Upper lobe of right lung (tissue), 1 donor: Measurements from ENCODE around the gene RPA3. TPM values are rescaled to one million over a fixed set of nuclear protein-coding genes. Genes with fewer than 3 reads are reported as not detected.

Source experiments
- ATAC-seq: fragments of 200-7000 bp; cut with Tn5 transposase; one replicate; pipeline ENCODE4 v1.9.1; 2020; ENCODE audit warnings: mild to moderate bottlenecking, moderate library complexity
- DNase-seq: peaks from one replicate; pipeline ENCODE4 v3.0.0-alpha.2; 2020
- H3K27ac ChIP-seq: fragments of 200-600 bp; one replicate; pipeline ENCODE4 v1.8.0; 2022
- H3K27me3 ChIP-seq: fragments of 200-600 bp; one replicate; pipeline ENCODE4 v1.8.0; 2022; ENCODE audit warnings: mild to moderate bottlenecking
- H3K36me3 ChIP-seq: fragments of 200-600 bp; one replicate; pipeline ENCODE4 v1.8.0; 2022
- H3K4me1 ChIP-seq: fragments of 200-600 bp; one replicate; pipeline ENCODE4 v1.8.0; 2022
- H3K4me3 ChIP-seq: fragments of 200-600 bp; one replicate; pipeline ENCODE4 v1.8.0; 2022; ENCODE audit warnings: mild to moderate bottlenecking
- H3K9me3 ChIP-seq: fragments of 200-600 bp; one replicate; pipeline ENCODE4 v1.8.0; 2022
- CTCF ChIP-seq: fragments of 200-600 bp; IDR thresholded peaks from one replicate; pipeline ENCODE4 v1.8.0; 2022; ENCODE audit warnings: antibody characterized with exemption
- intact Hi-C: fragments of 100-400 bp; cut with DNase I; formaldehyde crosslinking; loops from one replicate; pipeline ENCODE4 v1.11.0; 2022
- total RNA-seq: library from RNA; stranded (reverse); fragmentation: NEBNext Ultra II Directional; extraction: Animal tissue kit (Norgen Biotek cat#: 25700); gene quantifications from one replicate; pipeline ENCODE4 v1.2.1, GENCODE V29; 2021
- donor health status: DM: no; HTN: yes; CAD: no; lungs with severe emphysema.

RPA3 gene
- total RNA-seq, 1 donor from 2014 or later, result 21.4 TPM

GRCh38 chr7:7699970-7700369 lies 18.4 kb downstream of the RPA3 start:
- Histone ChIP-seq H3K27me3 (no peaks in the 10 kb centered on the region), H3K4me3 (no peak overlapping the region), H3K27ac (no peak overlapping the region), H3K4me1 (peaks cover 4% of the 10 kb centered on the region), H3K36me3 (no peaks in the 10 kb centered on the region), H3K9me3 (no peaks in the 10 kb centered on the region)
- DNase-seq (no peak), ATAC-seq (no peak)
- no peak for TF ChIP-seq CTCF
- intact Hi-C loops, result no loop called here

GRCh38 chr7:7699380-7699779 lies 19.0 kb downstream of the RPA3 start:
- TF ChIP-seq CTCF, result no peak
- no peak overlapping the region for H3K27ac ChIP-seq
- ATAC-seq (no peak), DNase-seq (no peak)
- H3K36me3 ChIP-seq, result no peaks in the 10 kb centered on the region
- no peaks in the 10 kb centered on the region for H3K9me3 ChIP-seq
- no peak overlapping the region for H3K4me3 ChIP-seq
- intact Hi-C loops, result no loop called here
- H3K27me3 ChIP-seq, result no peaks in the 10 kb centered on the region
- H3K4me1 ChIP-seq, result peaks cover 4% of the 10 kb centered on the region

GRCh38 chr7:7698930-7699329 lies 19.5 kb downstream of the RPA3 start:
- H3K27ac ChIP-seq, result no peak overlapping the region
- intact Hi-C loops, result no loop called here
- no peak for ATAC-seq

DNA sequence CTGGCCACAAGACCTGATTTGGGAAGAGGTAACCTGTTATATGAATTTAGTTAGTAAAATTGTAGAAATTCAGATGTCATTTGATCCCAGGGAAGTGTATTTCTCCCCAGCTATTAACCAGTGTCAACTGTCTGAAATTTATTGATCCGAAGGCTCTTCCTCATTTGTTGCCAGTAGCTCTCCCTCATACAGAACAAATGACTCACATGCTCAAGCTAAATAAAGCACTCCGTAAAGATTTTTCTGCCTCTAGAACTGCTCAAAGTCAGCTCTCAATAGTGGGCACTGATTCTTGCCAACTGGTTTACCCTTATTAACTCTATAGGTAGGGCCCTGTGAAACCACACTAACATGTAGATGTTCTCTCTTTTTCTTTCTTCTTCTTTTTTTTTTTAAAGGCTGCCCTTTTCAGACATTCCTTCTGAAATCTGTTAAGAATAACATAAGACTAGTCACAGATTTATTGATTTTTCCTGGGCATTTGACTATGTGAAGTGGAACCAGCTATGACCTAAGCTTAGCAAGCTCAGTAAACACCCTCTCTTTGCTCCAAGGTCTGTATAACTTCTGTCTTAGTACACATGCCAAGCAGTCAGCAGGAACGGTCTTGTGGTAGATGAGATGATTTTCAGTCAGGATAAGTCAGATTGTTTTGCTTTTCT lies 21.8 kb downstream of the RPA3 start:
- peak; percentile 53 for ATAC-seq
- no peak for TF ChIP-seq CTCF
- peaks cover 4% of the 10 kb centered on the region for H3K4me1 ChIP-seq

More at GRCh38 chr7:7698930-7699329, 19.5 kb downstream of the RPA3 start:
- no peak overlapping the region for H3K4me3 ChIP-seq
- no peak for TF ChIP-seq CTCF
- no peaks in the 10 kb centered on the region for H3K36me3 ChIP-seq
- H3K27me3 ChIP-seq, result no peaks in the 10 kb centered on the region
- DNase-seq, result no peak
- no peaks in the 10 kb centered on the region for H3K9me3 ChIP-seq
- peaks cover 4% of the 10 kb centered on the region for H3K4me1 ChIP-seq

GRCh38 chr7:7695111-7695817 lies 23.1 kb downstream of the RPA3 start:
- Histone ChIP-seq H3K4me3 (no peak overlapping the region), H3K4me1 (peaks cover 4% of the 10 kb centered on the region), H3K27ac (no peak overlapping the region), H3K36me3 (no peaks in the 10 kb centered on the region), H3K27me3 (no peaks in the 10 kb centered on the region), H3K9me3 (no peaks in the 10 kb centered on the region)
- intact Hi-C loops, result no loop called here
- DNase-seq (no peak), ATAC-seq (no peak)
- no peak for TF ChIP-seq CTCF

More for the DNA sequence above, 21.8 kb downstream of the RPA3 start:
- Histone ChIP-seq H3K36me3 (no peaks in the 10 kb centered on the region), H3K27ac (no peak overlapping the region), H3K4me3 (no peak overlapping the region), H3K9me3 (no peaks in the 10 kb centered on the region), H3K27me3 (no peaks in the 10 kb centered on the region)
- intact Hi-C loops, result no loop called here
- DNase-seq, result no peak
